Smooth muscle cell (in vitro differentiated cells): ENCODE measurements around the gene SOX4. TPM values are rescaled to one million over a fixed set of nuclear protein-coding genes. Genes with fewer than 3 reads are reported as not detected.
A peak's percentile ranks its signal among the peaks of the same experiment; 100 is the strongest.

ENCODE experiments used
- DNase-seq: peaks from one replicate; lab custom pipeline; 2025; ENCODE audit not compliant: unreplicated experiment; lab: John Stamatoyannopoulos, UW
- H2AFZ ChIP-seq: fragments of 200-600 bp; sonication (generic); 2 replicates; pipeline ENCODE4 v1.6.0; 2016; ENCODE audit warnings: antibody characterized with exemption, low read depth, mild to moderate bottlenecking
- H3F3A ChIP-seq: fragments of 200-600 bp; sonication (generic); 2 replicates; pipeline ENCODE4 v1.6.0; 2017; ENCODE audit warnings: antibody characterized with exemption, low read depth
- H3K27ac ChIP-seq: fragments of 200-600 bp; sonication (generic); 2 replicates; pipeline ENCODE4 v1.5.1; 2016; ENCODE audit warnings: low read depth, mild to moderate bottlenecking
- H3K27me3 ChIP-seq: fragments of 200-600 bp; sonication (generic); 2 replicates; pipeline ENCODE4 v1.6.1; 2016; ENCODE audit warnings: low read depth, mild to moderate bottlenecking
- H3K36me3 ChIP-seq: fragments of 200-600 bp; sonication (generic); 2 replicates; pipeline ENCODE4 v1.5.1; 2016; ENCODE audit warnings: low read depth
- H3K4me1 ChIP-seq: fragments of 200-600 bp; sonication (generic); 2 replicates; pipeline ENCODE4 v1.5.1; 2016; ENCODE audit warnings: low read depth
- H3K4me2 ChIP-seq: fragments of 200-600 bp; sonication (generic); 2 replicates; pipeline ENCODE4 v1.6.0; 2016; ENCODE audit warnings: mild to moderate bottlenecking
- H3K4me3 ChIP-seq: fragments of 200-600 bp; sonication (generic); 2 replicates; pipeline ENCODE4 v1.5.1; 2016; ENCODE audit warnings: mild to moderate bottlenecking
- H3K79me2 ChIP-seq: fragments of 200-600 bp; sonication (generic); 2 replicates; pipeline ENCODE4 v1.6.0; 2016; ENCODE audit warnings: low read depth, mild to moderate bottlenecking
- H3K9ac ChIP-seq: fragments of 200-600 bp; sonication (generic); 2 replicates; pipeline ENCODE4 v1.6.0; 2016; ENCODE audit warnings: low read depth
- H3K9me3 ChIP-seq: fragments of 200-600 bp; sonication (generic); replicated peaks from 2 replicates; pipeline ENCODE4 v1.5.1; 2016; ENCODE audit warnings: low read depth
- H4K20me1 ChIP-seq: fragments of 200-600 bp; sonication (generic); 2 replicates; pipeline ENCODE4 v1.6.0; 2016; ENCODE audit warnings: low read depth
- CTCF ChIP-seq: fragments of 200-600 bp; sonication (generic); IDR thresholded peaks from 2 replicates; pipeline ENCODE4 v1.5.1; 2017; ENCODE audit warnings: borderline replicate concordance, mild to moderate bottlenecking, antibody characterized with exemption; ENCODE audit not compliant: insufficient read depth, poor library complexity, severe bottlenecking
- WGBS: methylation state at CpG from one replicate; pipeline ENCODE4 v1.1.7; 2016; ENCODE audit warnings: low lambda C conversion rate; 5-methylcytosine and 5-hydroxymethylcytosine counted together
- polyA plus RNA-seq: library from polyadenylated mRNA; unstranded; fragments of >200 nt; fragmentation: Nextera tagmentation; extraction: Ambion mirVana; gene quantifications from 2 replicates; pipeline ENCODE4 v1.2.1, GENCODE V29; 2016
- total RNA-seq: library from RNA; depleted of rRNA; stranded (reverse); fragments of >200 nt; gene quantifications from 2 replicates; pipeline ENCODE4 v1.2.3, GENCODE V29; 2014

SOX4 gene
- total and polyA plus RNA-seq, 2 experiments from 2014 or later: 91.9 to 109 TPM

- no peaks in the 10 kb centered on the region for H3F3A ChIP-seq
- no peaks in the 10 kb centered on the region for H3K9me3 ChIP-seq
- no peaks in the 10 kb centered on the region for H4K20me1 ChIP-seq
- H2AFZ ChIP-seq: no peak overlapping the region
- TF ChIP-seq CTCF: no peak
- H3K4me2 ChIP-seq: no peak overlapping the region
- H3K79me2 ChIP-seq: no peaks in the 10 kb centered on the region
- H3K27ac ChIP-seq: no peak overlapping the region
- no peak overlapping the region for H3K9ac ChIP-seq
- no peaks in the 10 kb centered on the region for H3K27me3 ChIP-seq
- H3K36me3 ChIP-seq: no peaks in the 10 kb centered on the region
- no peak overlapping the region for H3K4me3 ChIP-seq
- WGBS: 87% methylated on average over 2 of the region's 2 CpGs
- no peaks in the 10 kb centered on the region for H3K4me1 ChIP-seq
- no peak for DNase-seq
These were observed 20.3 kb downstream of the SOX4 start for GRCh38 chr6:21613809-21614208.

- DNase-seq: no peak
- Histone ChIP-seq H3F3A (no peaks in the 10 kb centered on the region), H3K79me2 (no peaks in the 10 kb centered on the region), H4K20me1 (no peaks in the 10 kb centered on the region), H3K4me2 (no peak overlapping the region), H3K4me3 (no peak overlapping the region), H3K27ac (no peak overlapping the region), H2AFZ (no peak overlapping the region), H3K27me3 (no peaks in the 10 kb centered on the region), H3K4me1 (no peaks in the 10 kb centered on the region), H3K9ac (no peak overlapping the region), H3K36me3 (no peaks in the 10 kb centered on the region), H3K9me3 (no peaks in the 10 kb centered on the region)
- TF ChIP-seq CTCF: no peak
- 92% methylated on average over 4 of the region's 4 CpGs for WGBS
These were observed 20.7 kb downstream of the SOX4 start for GRCh38 chr6:21614226-21614625.

DNA sequence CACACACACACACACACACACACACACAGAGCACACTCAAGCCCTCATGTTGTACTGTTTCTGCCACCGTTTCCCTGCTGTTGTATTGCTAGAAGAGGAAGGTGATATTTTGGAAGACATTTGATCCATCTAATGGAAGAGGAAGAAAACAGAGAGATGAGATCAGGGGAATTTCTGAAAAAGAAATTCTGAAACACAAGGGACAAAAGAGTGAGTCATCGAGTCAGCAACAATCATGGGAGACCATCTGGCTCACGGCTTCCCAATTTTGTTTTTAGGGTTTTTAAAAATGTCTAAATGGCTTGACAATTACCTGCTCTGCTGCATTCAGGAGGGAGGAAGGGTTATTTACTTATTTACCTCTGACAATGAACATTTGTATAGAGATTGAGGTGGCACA, 22.0 kb downstream of the SOX4 start:
- Histone ChIP-seq H3K36me3 (no peaks in the 10 kb centered on the region), H3K9ac (no peak overlapping the region), H3K4me1 (no peaks in the 10 kb centered on the region), H4K20me1 (no peaks in the 10 kb centered on the region), H3K27ac (peak overlapping the region; percentile 42), H3K9me3 (no peaks in the 10 kb centered on the region), H3K79me2 (no peaks in the 10 kb centered on the region), H3K27me3 (no peaks in the 10 kb centered on the region), H3K4me2 (no peak overlapping the region), H3F3A (no peaks in the 10 kb centered on the region), H2AFZ (peak overlapping the region; percentile 2), H3K4me3 (no peak overlapping the region)
- WGBS: 55% methylated on average over 3 of the region's 3 CpGs
- no peak for TF ChIP-seq CTCF
- DNase-seq: no peak

GRCh38 chr6:21616005-21616404, 22.5 kb downstream of the SOX4 start:
- Histone ChIP-seq H2AFZ (peak overlapping the region; percentile 2), H3K4me1 (no peaks in the 10 kb centered on the region), H3K4me2 (no peak overlapping the region), H3K36me3 (no peaks in the 10 kb centered on the region), H4K20me1 (no peaks in the 10 kb centered on the region), H3K27ac (peak overlapping the region; percentile 42), H3K4me3 (no peak overlapping the region), H3F3A (no peaks in the 10 kb centered on the region), H3K9ac (no peak overlapping the region), H3K9me3 (no peaks in the 10 kb centered on the region), H3K27me3 (no peaks in the 10 kb centered on the region), H3K79me2 (no peaks in the 10 kb centered on the region)
- TF ChIP-seq CTCF: no peak
- 48% methylated on average over 5 of the region's 5 CpGs for WGBS
- no peak for DNase-seq
